Measurements from ENCODE around the gene TASP1. TPM values are rescaled to one million over a fixed set of nuclear protein-coding genes. Genes with fewer than 3 reads are reported as not detected.

The TASP1 gene
- total and polyA plus RNA-seq, 10 of the 15 experiments (the other 5 are each of a cell fraction or from before 2014, with no cell fraction given): 7.4 to 17.8 (median 10.5) TPM

DNA sequence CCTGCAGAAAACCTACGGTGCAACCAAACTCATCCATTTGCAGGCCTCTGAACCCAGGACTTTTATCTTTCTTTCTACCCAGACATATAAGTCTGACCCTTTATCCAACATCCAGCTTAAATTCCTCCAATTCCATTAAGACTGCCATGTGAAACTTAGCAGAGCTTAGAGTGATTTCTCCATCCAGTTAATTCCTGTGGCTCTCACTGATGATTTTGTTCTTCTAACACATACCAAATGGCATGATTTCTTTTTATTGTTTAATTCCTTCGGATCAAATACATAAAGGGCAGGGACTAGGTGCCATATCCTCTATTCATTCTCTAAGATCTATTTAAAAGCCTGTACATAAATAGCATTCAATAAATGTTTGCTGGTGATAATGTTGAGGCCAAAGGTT is 92.9 kb downstream of the TASP1 start:
- Histone ChIP-seq H3K9ac (ENCODE audit: control insufficient read depth, insufficient read depth, low read length) (no peak overlapping the region), H3K27me3 (replicated peaks in 1 of 2; ENCODE audit: control insufficient read depth in 2 of 2, insufficient read depth in 2 of 2, low read length in 1 of 2) (no peaks in the 10 kb centered on the region), H3K27ac (ENCODE audit: control insufficient read depth, insufficient read depth) (no peak overlapping the region), H3K4me3 (no peak overlapping the region), H4K20me1 (ENCODE audit: control insufficient read depth, insufficient read depth) (no peaks in the 10 kb centered on the region), H3K36me3 (ENCODE audit: control insufficient read depth in 2 of 2, insufficient read depth in 2 of 2, low read length in 1 of 2) (no peaks in the 10 kb centered on the region), H3K9me3 (replicated peaks; ENCODE audit: control insufficient read depth, insufficient read depth, low read length) (no peaks in the 10 kb centered on the region), H3K4me2 (ENCODE audit: control insufficient read depth, insufficient read depth) (no peak overlapping the region), H3K4me1 (ENCODE audit: control insufficient read depth, insufficient read depth, low read length) (no peaks in the 10 kb centered on the region), H3K79me2 (ENCODE audit: control insufficient read depth, insufficient read depth, low read length) (no peaks in the 10 kb centered on the region), H2AFZ (ENCODE audit: control insufficient read depth, low read depth, low read length) (no peak overlapping the region)
- no peak for DNase-seq (ENCODE audit: low read depth, low spot score)
- in situ Hi-C loops (cut with MboI) (loop anchor here (5.0 kb wide), 1 partner anchor 428 kb away; no protein-coding TSS in a partner anchor), intact Hi-C loops (cut with micrococcal nuclease; ENCODE audit: unreplicated experiment) (loop anchor here (1.0 kb wide), 4 partner anchors 86 to 620 kb away; no protein-coding TSS in a partner anchor)
- TF ChIP-seq, protein P1, sequence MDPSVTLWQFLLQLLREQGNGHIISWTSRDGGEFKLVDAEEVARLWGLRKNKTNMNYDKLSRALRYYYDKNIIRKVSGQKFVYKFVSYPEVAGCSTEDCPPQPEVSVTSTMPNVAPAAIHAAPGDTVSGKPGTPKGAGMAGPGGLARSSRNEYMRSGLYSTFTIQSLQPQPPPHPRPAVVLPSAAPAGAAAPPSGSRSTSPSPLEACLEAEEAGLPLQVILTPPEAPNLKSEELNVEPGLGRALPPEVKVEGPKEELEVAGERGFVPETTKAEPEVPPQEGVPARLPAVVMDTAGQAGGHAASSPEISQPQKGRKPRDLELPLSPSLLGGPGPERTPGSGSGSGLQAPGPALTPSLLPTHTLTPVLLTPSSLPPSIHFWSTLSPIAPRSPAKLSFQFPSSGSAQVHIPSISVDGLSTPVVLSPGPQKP (IDR thresholded peaks at IDR 0.05; ENCODE audit: low read depth, low read length): no peak
- no peak for TF ChIP-seq STAT1 (conservative IDR thresholded peaks at IDR 0.05)
- TF ChIP-seq, protein P2, sequence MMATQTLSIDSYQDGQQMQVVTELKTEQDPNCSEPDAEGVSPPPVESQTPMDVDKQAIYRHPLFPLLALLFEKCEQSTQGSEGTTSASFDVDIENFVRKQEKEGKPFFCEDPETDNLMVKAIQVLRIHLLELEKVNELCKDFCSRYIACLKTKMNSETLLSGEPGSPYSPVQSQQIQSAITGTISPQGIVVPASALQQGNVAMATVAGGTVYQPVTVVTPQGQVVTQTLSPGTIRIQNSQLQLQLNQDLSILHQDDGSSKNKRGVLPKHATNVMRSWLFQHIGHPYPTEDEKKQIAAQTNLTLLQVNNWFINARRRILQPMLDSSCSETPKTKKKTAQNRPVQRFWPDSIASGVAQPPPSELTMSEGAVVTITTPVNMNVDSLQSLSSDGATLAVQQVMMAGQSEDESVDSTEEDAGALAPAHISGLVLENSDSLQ (IDR thresholded peaks at IDR 0.05): no peak
- TF ChIP-seq GABPA (IDR thresholded peaks at IDR 0.05; ENCODE audit: low read depth): no peak
- TF ChIP-seq ETV6 (conservative IDR thresholded peaks at IDR 0.05 in 1 of 2, IDR thresholded peaks at IDR 0.05 in 1 of 2; ENCODE audit: borderline replicate concordance in 1 of 2, low read depth in 1 of 2): no peak
- no peak for TF ChIP-seq KAT2A (conservative IDR thresholded peaks at IDR 0.05; ENCODE audit: control insufficient read depth, low read depth, low read length)
- no peak for TF ChIP-seq RB1 (IDR thresholded peaks at IDR 0.05; ENCODE audit: borderline replicate concordance)
- TF ChIP-seq TARDBP (IDR thresholded peaks at IDR 0.05; ENCODE audit: borderline replicate concordance): no peak
- no peak for TF ChIP-seq NR2C1 (IDR thresholded peaks at IDR 0.05)
- ChIA-PET SMC1A (ENCODE audit: uncharacterized antibody, unreplicated experiment) (interaction anchor here (0.6 to 7.4 kb wide), 49 partner anchors 8 to 621 kb away, joined by 3 to 159 read pairs (median 7); no protein-coding TSS in a partner anchor), CTCF (interaction anchor here (0.9 to 7.4 kb wide), 63 partner anchors 8 to 768 kb away, joined by 3 to 177 read pairs (median 8); partner anchors contain the start of genes ESF1 and NDUFAF5), POLR2A (interaction anchor here (0.7 to 2.6 kb wide), 4 partner anchors 15 to 427 kb away, joined by 3 to 7 read pairs (median 5); no protein-coding TSS in a partner anchor), RAD21 (ENCODE audit: unreplicated experiment) (interaction anchor here (0.7 to 6.7 kb wide), 39 partner anchors 8 to 621 kb away, joined by 3 to 139 read pairs (median 6); no protein-coding TSS in a partner anchor)
- 66% methylated on average over 2 of the region's 2 CpGs for whole genome bisulfite sequencing (ENCODE audit: insufficient coverage, insufficient replicate concordance, low lambda C conversion rate, missing lambda C conversion rate)
- FAIRE-seq: no peak
- BruUV-seq (replicated peaks): no TSS peak
- no peak for ATAC-seq

Data from GM12878 (cell line).